Fibroblast of lung (primary cell): ENCODE results near the gene TOGARAM1. TPM values are rescaled to one million over a fixed set of nuclear protein-coding genes. Genes with fewer than 3 reads are reported as not detected.
"Not testable (repeated sequence)": the region's sequence is repeated elsewhere in the genome, so short reads cannot be mapped to it uniquely, and the experiment has no call there.

Experiments used
- DNase-seq, 2 donors: peaks; one replicate each; pipeline versions ENCODE4 v3.0.0 to v3.0.0-alpha.2; 2010; ENCODE audit warnings: low read depth in 2 of 2
- H2AFZ ChIP-seq: 2 replicates; pipeline ENCODE4 v1.5.1; 2012; ENCODE audit warnings: low read length, control low read depth, inconsistent platforms
- H3K27ac ChIP-seq: 2 replicates; pipeline ENCODE4 v1.5.1; 2011; ENCODE audit warnings: low read length, control low read depth; ENCODE audit not compliant: insufficient read depth
- H3K27me3 ChIP-seq: 2 replicates; pipeline ENCODE4 v1.5.1; 2011; ENCODE audit warnings: mild to moderate bottlenecking, low read length; ENCODE audit not compliant: control insufficient read depth, insufficient read depth
- H3K36me3 ChIP-seq: 2 replicates; pipeline ENCODE4 v1.5.1; 2011; ENCODE audit warnings: low read length; ENCODE audit not compliant: control insufficient read depth, insufficient read depth
- H3K4me1 ChIP-seq: 2 replicates; pipeline ENCODE4 v1.5.1; 2011; ENCODE audit warnings: low read length; ENCODE audit not compliant: control insufficient read depth, insufficient read depth; ENCODE audit errors: extremely low read depth
- H3K4me2 ChIP-seq: 2 replicates; pipeline ENCODE4 v1.5.1; 2011; ENCODE audit warnings: low read length, control low read depth; ENCODE audit not compliant: insufficient read depth; ENCODE audit errors: extremely low read depth
- H3K4me3 ChIP-seq, 4 experiments: fragments of 200-600 bp in 1 of 4; sonication (generic) in 1 of 4; replicated peaks in 1 of 4; 2 replicates each; pipeline ENCODE4 v1.5.1; 2011 to 2016; ENCODE audit warnings: low read length in 4 of 4, low read depth in 3 of 4, mild to moderate bottlenecking in 3 of 4, control low read depth in 2 of 4, inconsistent platforms in 1 of 4, mixed read lengths in 1 of 4; ENCODE audit not compliant: insufficient read depth in 1 of 4; ENCODE audit errors: control extremely low read depth in 1 of 4
- H3K79me2 ChIP-seq: 2 replicates; pipeline ENCODE4 v1.5.1; 2012; ENCODE audit warnings: mild to moderate bottlenecking, low read length, inconsistent platforms; ENCODE audit not compliant: control insufficient read depth, insufficient read depth
- H3K9ac ChIP-seq: 2 replicates; pipeline ENCODE4 v1.5.1; 2011; ENCODE audit warnings: mild to moderate bottlenecking, low read length, control low read depth; ENCODE audit not compliant: insufficient read depth
- H3K9me3 ChIP-seq: 2 replicates; pipeline ENCODE4 v1.5.1; 2012; ENCODE audit warnings: low read depth, low read length; ENCODE audit not compliant: control insufficient read depth, insufficient read depth
- H4K20me1 ChIP-seq: 2 replicates; pipeline ENCODE4 v1.5.1; 2011; ENCODE audit warnings: low read length; ENCODE audit not compliant: control insufficient read depth, insufficient read depth; ENCODE audit errors: extremely low read depth
- EZH2 ChIP-seq: IDR thresholded peaks from 2 replicates; pipeline ENCODE4 v1.5.1; 2012; ENCODE audit warnings: low read length, control low read depth, mild to moderate bottlenecking; ENCODE audit errors: missing control alignments
- polyA plus RNA-seq, 2 donors: library from polyadenylated mRNA; depleted of rRNA in 1 of 2; stranded (reverse) in 1 of 2; unstranded in 1 of 2; fragments of >200 nt; gene quantifications; 2 replicates each; pipeline ENCODE4 v1.2.1, GENCODE V29; 2011 to 2012; ENCODE audit warnings: missing spikeins in 1 of 2
- total RNA-seq: library from RNA; depleted of rRNA; stranded (reverse); fragments of >200 nt; gene quantifications from 2 replicates; pipeline ENCODE4 v1.2.1, GENCODE V29; 2014
- TF ChIP-seq, protein P1 (sequence below), 2 donors: IDR thresholded peaks in 1 of 2; conservative IDR thresholded peaks in 1 of 2; 1 replicate in 1 of 2; 2 replicates in 1 of 2; pipeline ENCODE4 v1.5.1; 2011 to 2012; ENCODE audit warnings: low read length in 2 of 2, control low read depth in 1 of 2, inconsistent platforms in 1 of 2, low read depth in 1 of 2, mild to moderate bottlenecking in 1 of 2

The TOGARAM1 gene
- total and polyA plus RNA-seq, 2 donors (not counting 1 experiment from before 2014, with no cell fraction given) = 10.7 to 24.9 TPM

DNA sequence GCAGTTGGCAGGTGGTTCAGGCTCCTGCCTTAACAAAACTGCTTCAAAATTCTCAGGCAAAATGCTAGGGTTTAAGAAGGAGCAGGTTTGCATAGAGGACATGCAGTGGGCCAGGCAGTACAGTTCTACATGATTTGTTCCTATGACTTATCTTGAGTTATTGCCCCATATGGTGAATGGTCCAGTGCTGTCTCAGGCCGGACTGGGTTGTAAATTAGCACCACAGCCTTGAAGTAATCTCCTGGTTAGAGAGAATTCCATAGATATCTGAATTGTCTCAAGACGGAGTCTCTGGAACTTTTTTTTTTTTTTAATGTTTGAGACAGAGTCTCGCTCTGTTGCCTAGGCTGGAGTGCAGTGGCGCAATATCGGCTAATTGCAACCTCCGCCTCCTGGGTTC, 110.1 kb downstream of the TOGARAM1 start:
- Histone ChIP-seq H3K27me3 (no peaks in the 10 kb centered on the region), H3K9me3 (no peaks in the 10 kb centered on the region), H2AFZ (no peak overlapping the region), H3K27ac (no peak overlapping the region), H3K4me3 (no peak overlapping the region), H4K20me1 (no peaks in the 10 kb centered on the region), H3K79me2 (no peaks in the 10 kb centered on the region), H3K4me2 (no peak overlapping the region), H3K4me1 (no peaks in the 10 kb centered on the region), H3K36me3 (no peaks in the 10 kb centered on the region), H3K9ac (no peak overlapping the region)
- DNase-seq = no peak
- no peak for TF ChIP-seq EZH2
- TF ChIP-seq, protein P1, sequence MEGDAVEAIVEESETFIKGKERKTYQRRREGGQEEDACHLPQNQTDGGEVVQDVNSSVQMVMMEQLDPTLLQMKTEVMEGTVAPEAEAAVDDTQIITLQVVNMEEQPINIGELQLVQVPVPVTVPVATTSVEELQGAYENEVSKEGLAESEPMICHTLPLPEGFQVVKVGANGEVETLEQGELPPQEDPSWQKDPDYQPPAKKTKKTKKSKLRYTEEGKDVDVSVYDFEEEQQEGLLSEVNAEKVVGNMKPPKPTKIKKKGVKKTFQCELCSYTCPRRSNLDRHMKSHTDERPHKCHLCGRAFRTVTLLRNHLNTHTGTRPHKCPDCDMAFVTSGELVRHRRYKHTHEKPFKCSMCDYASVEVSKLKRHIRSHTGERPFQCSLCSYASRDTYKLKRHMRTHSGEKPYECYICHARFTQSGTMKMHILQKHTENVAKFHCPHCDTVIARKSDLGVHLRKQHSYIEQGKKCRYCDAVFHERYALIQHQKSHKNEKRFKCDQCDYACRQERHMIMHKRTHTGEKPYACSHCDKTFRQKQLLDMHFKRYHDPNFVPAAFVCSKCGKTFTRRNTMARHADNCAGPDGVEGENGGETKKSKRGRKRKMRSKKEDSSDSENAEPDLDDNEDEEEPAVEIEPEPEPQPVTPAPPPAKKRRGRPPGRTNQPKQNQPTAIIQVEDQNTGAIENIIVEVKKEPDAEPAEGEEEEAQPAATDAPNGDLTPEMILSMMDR (conservative IDR thresholded peaks at IDR 0.05 in 1 of 2, IDR thresholded peaks at IDR 0.05 in 1 of 2; ENCODE audit: low read depth in 1 of 2, low read length in 2 of 2) = no peak

DNA sequence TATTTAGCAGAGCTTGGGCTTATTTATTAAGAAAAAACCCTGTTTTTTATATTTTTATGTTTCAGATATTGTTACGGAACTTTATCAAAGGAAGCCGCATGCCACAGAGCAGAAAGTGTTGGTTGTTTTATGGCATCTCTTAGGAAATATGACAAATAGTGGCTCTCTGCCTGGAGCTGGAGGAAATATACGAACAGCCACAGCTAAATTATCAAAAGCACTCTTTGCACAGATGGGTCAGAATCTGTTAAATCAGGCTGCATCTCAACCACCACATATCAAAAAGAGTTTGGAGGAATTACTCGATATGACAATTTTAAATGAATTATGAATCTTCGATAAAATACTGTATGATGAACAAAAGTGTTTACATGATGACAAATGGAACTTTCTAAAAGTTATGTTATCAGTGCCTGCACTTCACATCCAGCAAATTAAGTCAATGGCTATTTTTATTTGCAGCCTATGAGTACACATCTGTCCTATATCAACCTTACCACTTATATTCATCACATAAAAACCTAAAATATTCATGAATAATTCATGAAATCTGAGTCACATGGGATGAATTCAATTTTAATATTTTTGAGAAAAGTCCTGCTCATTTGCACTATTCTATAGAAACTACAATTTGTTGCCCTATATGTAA, 111.4 kb downstream of the TOGARAM1 start:
- no peak for DNase-seq
- no peaks in the 10 kb centered on the region for H3K36me3 ChIP-seq
- H4K20me1 ChIP-seq = no peaks in the 10 kb centered on the region
- H3K9ac ChIP-seq = no peak overlapping the region
- no peaks in the 10 kb centered on the region for H3K9me3 ChIP-seq
- H3K4me2 ChIP-seq = no peak overlapping the region
- no peaks in the 10 kb centered on the region for H3K4me1 ChIP-seq
- H3K79me2 ChIP-seq = no peaks in the 10 kb centered on the region
- H3K27me3 ChIP-seq = no peaks in the 10 kb centered on the region
- H3K27ac ChIP-seq = no peak overlapping the region
- no peak overlapping the region for H3K4me3 ChIP-seq
- no peak overlapping the region for H2AFZ ChIP-seq
- TF ChIP-seq, protein P1 (conservative IDR thresholded peaks at IDR 0.05 in 1 of 2, IDR thresholded peaks at IDR 0.05 in 1 of 2; ENCODE audit: low read depth in 1 of 2, low read length in 2 of 2) = no peak
- no peak for TF ChIP-seq EZH2

DNA sequence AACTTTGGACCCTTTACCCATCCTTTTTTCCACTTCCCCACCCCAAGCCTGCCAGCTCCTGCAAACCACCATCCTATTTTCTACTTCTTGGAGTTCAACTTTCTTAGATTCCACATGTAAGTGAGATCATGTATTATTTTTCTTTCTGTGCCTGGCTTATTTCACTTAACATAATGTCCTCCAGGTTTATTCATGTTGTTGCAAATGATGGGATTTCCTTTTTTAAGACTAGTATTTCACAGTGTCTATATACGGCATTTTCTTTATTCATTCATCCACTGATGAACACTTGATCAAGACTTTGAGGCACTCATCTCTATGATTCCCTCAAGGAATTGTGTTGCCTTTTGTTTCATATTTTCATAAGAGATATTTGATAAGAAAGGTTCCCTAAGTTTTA, 116.3 kb downstream of the TOGARAM1 start:
- Histone ChIP-seq H3K9ac (no peak overlapping the region), H3K27me3 (no peaks in the 10 kb centered on the region), H3K4me3 (no peak overlapping the region), H3K27ac (no peak overlapping the region), H3K36me3 (no peaks in the 10 kb centered on the region), H3K79me2 (no peaks in the 10 kb centered on the region), H2AFZ (no peak overlapping the region), H3K4me2 (no peak overlapping the region), H3K9me3 (no peaks in the 10 kb centered on the region), H4K20me1 (no peaks in the 10 kb centered on the region), H3K4me1 (no peaks in the 10 kb centered on the region)
- DNase-seq = no peak
- TF ChIP-seq, protein P1 (conservative IDR thresholded peaks at IDR 0.05 in 1 of 2, IDR thresholded peaks at IDR 0.05 in 1 of 2; ENCODE audit: low read depth in 1 of 2, low read length in 2 of 2) = no peak
- TF ChIP-seq EZH2 = no peak

GRCh38 chr14:45080416-45080968, 118.5 kb downstream of the TOGARAM1 start:
- H3K9me3 ChIP-seq, H3K27me3 ChIP-seq, H3K27ac ChIP-seq, DNase-seq, H3K36me3 ChIP-seq, H2AFZ ChIP-seq, H3K4me3 ChIP-seq, H4K20me1 ChIP-seq, H3K4me1 ChIP-seq, H3K4me2 ChIP-seq, H3K9ac ChIP-seq: not testable (repeated sequence)
- H3K79me2 ChIP-seq = peaks cover 16% of the 10 kb centered on the region
